CD14-positive monocyte (primary cell): Measurements from ENCODE around the gene HOXB3. TPM values are rescaled to one million over a fixed set of nuclear protein-coding genes. Genes with fewer than 3 reads are reported as not detected.

ENCODE experiments used
- DNase-seq, 3 donors: peaks; one replicate each; pipeline ENCODE4 v3.0.0-alpha.2; 2011 to 2022
- H2AFZ ChIP-seq: 2 replicates; pipeline ENCODE4 v1.6.0; 2012; ENCODE audit warnings: mild to moderate bottlenecking, low read depth, low read length, inconsistent platforms; ENCODE audit not compliant: insufficient read depth, poor library complexity, severe bottlenecking
- H3K27ac ChIP-seq, 2 donors: 1 replicate in 1 of 2; 2 replicates in 1 of 2; pipeline ENCODE4 v1.5.1; 2012 to 2013; ENCODE audit warnings: low read length in 2 of 2, control low read depth in 1 of 2, inconsistent platforms in 1 of 2, low read depth in 1 of 2, mild to moderate bottlenecking in 1 of 2
- H3K27me3 ChIP-seq, 2 donors: one replicate each; pipeline versions ENCODE4 v1.6.0 to v1.6.1; 2011 to 2013; ENCODE audit warnings: low read length in 2 of 2; ENCODE audit not compliant: control insufficient read depth in 2 of 2, insufficient read depth in 2 of 2
- H3K36me3 ChIP-seq, 2 donors: replicated peaks in 1 of 2; 1 replicate in 1 of 2; 2 replicates in 1 of 2; pipeline versions ENCODE4 v1.5.1 to v1.6.1; 2012 to 2013; ENCODE audit warnings: low read length in 2 of 2, control low read depth in 1 of 2, inconsistent platforms in 1 of 2, mild to moderate bottlenecking in 1 of 2; ENCODE audit not compliant: insufficient read depth in 2 of 2, control insufficient read depth in 1 of 2
- H3K4me1 ChIP-seq, 2 donors: 1 replicate in 1 of 2; 2 replicates in 1 of 2; pipeline versions ENCODE4 v1.5.1 to v1.6.1; 2012 to 2013; ENCODE audit warnings: low read length in 2 of 2, control low read depth in 1 of 2, inconsistent platforms in 1 of 2, mild to moderate bottlenecking in 1 of 2, moderate library complexity in 1 of 2; ENCODE audit not compliant: insufficient read depth in 2 of 2, control insufficient read depth in 1 of 2
- H3K4me2 ChIP-seq: replicated peaks from 2 replicates; pipeline ENCODE3; 2012; ENCODE audit warnings: low read length, moderate library complexity, mild to moderate bottlenecking; ENCODE audit not compliant: poor library complexity, severe bottlenecking; ENCODE audit errors: extremely low read depth
- H3K4me3 ChIP-seq, 3 experiments: fragments of 200-600 bp in 1 of 3; sonication (generic) in 1 of 3; replicated peaks in 1 of 3; 1 replicate in 2 of 3; 2 replicates in 1 of 3; pipeline ENCODE4 v1.5.1; 2011 to 2013; ENCODE audit warnings: low read length in 3 of 3, mild to moderate bottlenecking in 3 of 3, control low read depth in 2 of 3, low read depth in 2 of 3, inconsistent platforms in 1 of 3, moderate library complexity in 1 of 3
- H3K79me2 ChIP-seq: 2 replicates; pipeline ENCODE4 v1.6.0; 2012; ENCODE audit warnings: mild to moderate bottlenecking, control low read depth, inconsistent platforms, low read length, moderate library complexity; ENCODE audit not compliant: insufficient read depth
- H3K9ac ChIP-seq: 2 replicates; pipeline ENCODE4 v1.6.0; 2017; ENCODE audit warnings: low read length, mild to moderate bottlenecking; ENCODE audit not compliant: insufficient read depth, poor library complexity, severe bottlenecking
- H3K9me3 ChIP-seq, 2 donors: replicated peaks in 1 of 2; 1 replicate in 1 of 2; 2 replicates in 1 of 2; pipeline versions ENCODE4 v1.5.1 to v1.6.1; 2012 to 2013; ENCODE audit warnings: low read length in 2 of 2, control low read depth in 1 of 2; ENCODE audit not compliant: control insufficient read depth in 1 of 2, insufficient read depth in 1 of 2
- H4K20me1 ChIP-seq: 2 replicates; pipeline ENCODE4 v1.6.0; 2012; ENCODE audit warnings: mild to moderate bottlenecking, low read length, control low read depth, moderate library complexity; ENCODE audit not compliant: insufficient read depth
- H3K27ac Mint-ChIP-seq, 7 donors: one replicate each; pipeline ENCODE4 v1.8.0; 2020; ENCODE audit warnings: mild to moderate bottlenecking in 7 of 7, mixed read lengths in 7 of 7, moderate library complexity in 6 of 7, inconsistent platforms in 2 of 7
- H3K27me3 Mint-ChIP-seq, 3 donors: one replicate each; pipeline ENCODE4 v1.8.0; 2021 to 2022; ENCODE audit warnings: low read depth in 3 of 3, mild to moderate bottlenecking in 3 of 3, mixed read lengths in 3 of 3, moderate library complexity in 3 of 3, inconsistent platforms in 1 of 3
- H3K36me3 Mint-ChIP-seq, 2 donors: one replicate each; pipeline ENCODE4 v1.8.0; 2020; ENCODE audit warnings: mixed read lengths in 2 of 2, inconsistent platforms in 1 of 2, mild to moderate bottlenecking in 1 of 2
- H3K4me1 Mint-ChIP-seq: one replicate; pipeline ENCODE4 v1.8.0; 2020; ENCODE audit warnings: mild to moderate bottlenecking, mixed read lengths
- H3K4me3 Mint-ChIP-seq, 2 donors: one replicate each; pipeline ENCODE4 v1.8.0; 2020; ENCODE audit warnings: mild to moderate bottlenecking in 2 of 2, mixed read lengths in 2 of 2, moderate library complexity in 1 of 2
- H3K9me3 Mint-ChIP-seq, 7 donors: one replicate each; pipeline ENCODE4 v1.8.0; 2020 to 2022; ENCODE audit warnings: mixed read lengths in 7 of 7, mild to moderate bottlenecking in 6 of 7, moderate library complexity in 6 of 7, inconsistent platforms in 2 of 7
- CTCF ChIP-seq: fragments of 200-600 bp; IDR thresholded peaks from one replicate; pipeline ENCODE4 v1.8.0; 2022; ENCODE audit warnings: antibody characterized with exemption, mild to moderate bottlenecking
- WGBS: methylation state at CpG from one replicate; pipeline ENCODE4 v1.1.5; 2013; ENCODE audit warnings: missing lambda C conversion rate; ENCODE audit not compliant: insufficient coverage; 5-methylcytosine and 5-hydroxymethylcytosine counted together
- intact Hi-C, 2 donors: fragments of 100-400 bp; cut with micrococcal nuclease; formaldehyde crosslinking; loops; one replicate each; pipeline versions ENCODE4 v1.15.0 to v1.15.1; 2023
- polyA plus RNA-seq, 3 donors: library from polyadenylated mRNA; depleted of rRNA in 1 of 3; unstranded in 2 of 3; stranded (reverse) in 1 of 3; fragments of 300-500 nt in 2 of 3; fragments of >200 nt in 1 of 3; fragmentation: Illumina TruSeq in 2 of 3; gene quantifications; 1 replicate in 2 of 3; 2 replicates in 1 of 3; pipeline ENCODE4 v1.2.3, GENCODE V29; 2012 to 2021

Gene HOXB3
- polyA plus RNA-seq, 3 donors, result 0.56 TPM; not detected in 2

- Histone ChIP-seq H3K27me3 (peaks cover 34 to 71% of the 10 kb centered on the region in 2 donors), H3K4me1 (peaks cover 31 to 43% of the 10 kb centered on the region in 2 donors), H3K79me2 (no peaks in the 10 kb centered on the region), H3K27ac (peak overlapping the region in 1 of 2 donors; percentile 56), H3K9ac (peak overlapping the region; percentile 69), H3K36me3 (no peaks in the 10 kb centered on the region), H3K4me2 (peak overlapping the region; percentile 73), H3K4me3 (peak overlapping the region; percentile 39 to 83 (median 68)), H3K9me3 (no peaks in the 10 kb centered on the region), H4K20me1 (no peaks in the 10 kb centered on the region), H2AFZ (peak overlapping the region; percentile 97)
- Mint-ChIP-seq H3K27me3 (peaks cover 67 to 80% (median 74%) of the 10 kb centered on the region in 3 donors), H3K36me3 (peaks cover 5 to 17% of the 10 kb centered on the region in 2 donors), H3K27ac (peak overlapping the region in 5 of 7 donors; percentile 19 to 87 (median 51)), H3K9me3 (peaks cover 0 to 28% (median 18%) of the 10 kb centered on the region in 7 donors), H3K4me3 (peak overlapping the region; percentile 88 to 95), H3K4me1 (peaks cover 43% of the 10 kb centered on the region)
- no peak for TF ChIP-seq CTCF
- peak in 2 of 3 donors; percentile 13 to 29 for DNase-seq
- WGBS, result 1% methylated on average over 33 of the region's 36 CpGs
- intact Hi-C loops, result no loop called here
Observed at GRCh38 chr17:48541577-48542113, 48.4 kb downstream of the HOXB3 start.

GRCh38 chr17:48541036-48541576 lies 48.9 kb downstream of the HOXB3 start:
- H3K27me3 Mint-ChIP-seq, result peaks cover 62 to 75% (median 69%) of the 10 kb centered on the region in 3 donors
- Histone ChIP-seq H3K9ac (peak overlapping the region; percentile 69), H2AFZ (peak overlapping the region; percentile 97)

More at GRCh38 chr17:48541036-48541576, 48.9 kb downstream of the HOXB3 start:
- Histone ChIP-seq H3K27me3 (peaks cover 34 to 66% of the 10 kb centered on the region in 2 donors), H3K4me3 (peak overlapping the region; percentile 39 to 83 (median 68)), H3K79me2 (no peaks in the 10 kb centered on the region), H3K4me2 (peak overlapping the region; percentile 73), H4K20me1 (no peaks in the 10 kb centered on the region), H3K27ac (peak overlapping the region in 1 of 2 donors; percentile 56), H3K4me1 (peaks cover 31 to 43% of the 10 kb centered on the region in 2 donors), H3K9me3 (no peaks in the 10 kb centered on the region), H3K36me3 (no peaks in the 10 kb centered on the region)
- intact Hi-C loops, result no loop called here
- no peak for TF ChIP-seq CTCF
- peaks cover 40% of the 10 kb centered on the region for H3K4me1 Mint-ChIP-seq
- WGBS, result 4% methylated on average over 5 of the region's 12 CpGs
- peaks cover 0 to 28% (median 18%) of the 10 kb centered on the region in 7 donors for H3K9me3 Mint-ChIP-seq
- H3K27ac Mint-ChIP-seq, result peak overlapping the region in 4 of 7 donors; percentile 0 to 57 (median 45)
- no peak for DNase-seq
- peaks cover 5 to 17% of the 10 kb centered on the region in 2 donors for H3K36me3 Mint-ChIP-seq
- H3K4me3 Mint-ChIP-seq, result peak overlapping the region; percentile 88 to 95
